Uterus (tissue), 4 donors: Measurements from ENCODE around the gene GALNT18. TPM values are rescaled to one million over a fixed set of nuclear protein-coding genes. Genes with fewer than 3 reads are reported as not detected.

Source experiments
- DNase-seq, 2 donors: peaks; one replicate each; pipeline ENCODE4 v3.0.0-alpha.2; 2019 to 2020
- H3K27ac ChIP-seq, 2 donors: fragments of 200-600 bp; sonication (generic); 1 replicate in 1 of 2; 2 replicates in 1 of 2; pipeline ENCODE4 v1.5.1; 2016 to 2018
- H3K27me3 ChIP-seq, 2 donors: fragments of 200-600 bp; sonication (generic); one replicate each; pipeline ENCODE4 v1.5.1; 2018 to 2019; ENCODE audit warnings: control low read depth in 1 of 2
- H3K36me3 ChIP-seq, 2 donors: fragments of 200-600 bp; sonication (generic); one replicate each; pipeline ENCODE4 v1.5.1; 2019; ENCODE audit warnings: control low read depth in 1 of 2
- H3K4me1 ChIP-seq, 2 donors: fragments of 200-600 bp; sonication (generic); one replicate each; pipeline ENCODE4 v1.5.1; 2018 to 2019; ENCODE audit warnings: control low read depth in 1 of 2
- H3K4me3 ChIP-seq, 2 donors: fragments of 200-600 bp; sonication (generic); 1 replicate in 1 of 2; 2 replicates in 1 of 2; pipeline ENCODE4 v1.5.1; 2018 to 2019; ENCODE audit warnings: mild to moderate bottlenecking in 1 of 2
- H3K9me3 ChIP-seq, 2 donors: fragments of 200-600 bp; sonication (generic); one replicate each; pipeline ENCODE4 v1.5.1; 2019; ENCODE audit warnings: control low read depth in 1 of 2
- POLR2A ChIP-seq, 2 donors: fragments of 450-650 bp; IDR thresholded peaks; one replicate each; pipeline ENCODE4 v1.6.1; 2016; ENCODE audit warnings: antibody characterized with exemption in 2 of 2, mild to moderate bottlenecking in 1 of 2, moderate library complexity in 1 of 2
- intact Hi-C: fragments of 100-400 bp; cut with DNase I; formaldehyde crosslinking; loops from one replicate; pipeline ENCODE4 v1.15.1; 2023; ENCODE audit warnings: low total_unique reads
- total RNA-seq, 4 donors: library from RNA; depleted of rRNA in 3 of 4; stranded (reverse); fragments of >200 nt in 3 of 4; gene quantifications; one replicate each; pipeline versions ENCODE4 v1.1.0 to v1.2.4, GENCODE V29; 2014 to 2023
- TF ChIP-seq, protein P1 (sequence below), 4 experiments: fragments of 200-600 bp in 2 of 4; fragments of 450-650 bp in 2 of 4; sonication (generic) in 2 of 4; IDR thresholded peaks; one replicate each; pipeline ENCODE4 v1.5.1; 2016 to 2019; ENCODE audit warnings: antibody characterized with exemption in 4 of 4, mild to moderate bottlenecking in 2 of 4, moderate library complexity in 1 of 4
- donor health status: DM: yes; HTN: yes; CAD: no.

The GALNT18 gene
- total RNA-seq, 4 donors from 2014 or later, result 21.4 to 35.1 (median 27.3) TPM

DNA sequence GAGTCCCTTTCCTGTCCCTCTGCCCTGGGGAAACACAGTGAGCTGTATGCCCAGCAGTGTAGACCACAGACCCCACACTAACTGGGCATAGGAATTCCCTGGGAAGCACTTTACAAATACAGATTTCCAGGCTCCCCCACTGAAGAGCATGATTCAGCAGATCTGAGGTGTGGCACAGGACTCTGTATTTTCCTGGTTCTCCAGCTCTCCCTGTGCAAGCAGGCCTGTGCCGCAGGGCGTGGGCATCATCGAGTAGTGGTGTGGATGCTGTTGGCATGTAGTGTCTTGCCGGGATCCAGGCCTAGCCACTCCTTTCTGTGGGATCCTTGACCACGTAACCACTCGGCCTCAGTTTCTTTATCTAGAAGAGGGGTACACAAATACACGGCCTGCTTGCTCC, 49.9 kb downstream of the GALNT18 start:
- no peak for DNase-seq
- Histone ChIP-seq H3K27ac (no peak overlapping the region), H3K36me3 (no peaks in the 10 kb centered on the region), H3K4me3 (no peak overlapping the region), H3K27me3 (no peaks in the 10 kb centered on the region), H3K4me1 (no peaks in the 10 kb centered on the region), H3K9me3 (no peaks in the 10 kb centered on the region)
- intact Hi-C loops, result no loop called here
- TF ChIP-seq, protein P1, sequence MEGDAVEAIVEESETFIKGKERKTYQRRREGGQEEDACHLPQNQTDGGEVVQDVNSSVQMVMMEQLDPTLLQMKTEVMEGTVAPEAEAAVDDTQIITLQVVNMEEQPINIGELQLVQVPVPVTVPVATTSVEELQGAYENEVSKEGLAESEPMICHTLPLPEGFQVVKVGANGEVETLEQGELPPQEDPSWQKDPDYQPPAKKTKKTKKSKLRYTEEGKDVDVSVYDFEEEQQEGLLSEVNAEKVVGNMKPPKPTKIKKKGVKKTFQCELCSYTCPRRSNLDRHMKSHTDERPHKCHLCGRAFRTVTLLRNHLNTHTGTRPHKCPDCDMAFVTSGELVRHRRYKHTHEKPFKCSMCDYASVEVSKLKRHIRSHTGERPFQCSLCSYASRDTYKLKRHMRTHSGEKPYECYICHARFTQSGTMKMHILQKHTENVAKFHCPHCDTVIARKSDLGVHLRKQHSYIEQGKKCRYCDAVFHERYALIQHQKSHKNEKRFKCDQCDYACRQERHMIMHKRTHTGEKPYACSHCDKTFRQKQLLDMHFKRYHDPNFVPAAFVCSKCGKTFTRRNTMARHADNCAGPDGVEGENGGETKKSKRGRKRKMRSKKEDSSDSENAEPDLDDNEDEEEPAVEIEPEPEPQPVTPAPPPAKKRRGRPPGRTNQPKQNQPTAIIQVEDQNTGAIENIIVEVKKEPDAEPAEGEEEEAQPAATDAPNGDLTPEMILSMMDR (IDR thresholded peaks at IDR 0.05), result no peak
- TF ChIP-seq POLR2A (IDR thresholded peaks at IDR 0.05), result no peak

DNA sequence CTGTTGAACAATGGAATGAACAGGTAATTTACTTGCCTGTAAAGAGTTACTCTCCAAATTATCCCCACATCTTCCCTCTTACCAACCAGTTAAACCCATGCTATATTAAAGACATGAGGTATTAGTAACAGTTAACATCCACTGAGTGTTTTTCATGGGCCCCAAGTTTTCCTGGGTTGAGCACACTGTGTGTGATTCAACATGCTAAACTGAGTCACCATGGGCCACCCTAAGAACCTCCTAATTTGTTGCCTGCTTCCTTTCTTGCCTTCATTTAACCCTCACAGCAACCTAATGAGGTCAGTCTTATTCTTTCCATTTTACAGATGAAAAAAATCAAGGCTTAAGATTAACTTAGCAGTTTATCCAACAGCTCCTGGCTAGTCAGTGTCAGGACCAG, 51.0 kb downstream of the GALNT18 start:
- Histone ChIP-seq H3K4me3 (no peak overlapping the region), H3K9me3 (no peaks in the 10 kb centered on the region), H3K27me3 (no peaks in the 10 kb centered on the region), H3K36me3 (no peaks in the 10 kb centered on the region), H3K4me1 (no peaks in the 10 kb centered on the region), H3K27ac (no peak overlapping the region)
- no peak for DNase-seq
- intact Hi-C loops, result no loop called here
- TF ChIP-seq, protein P1 (IDR thresholded peaks at IDR 0.05), result no peak
- no peak for TF ChIP-seq POLR2A (IDR thresholded peaks at IDR 0.05)

DNA sequence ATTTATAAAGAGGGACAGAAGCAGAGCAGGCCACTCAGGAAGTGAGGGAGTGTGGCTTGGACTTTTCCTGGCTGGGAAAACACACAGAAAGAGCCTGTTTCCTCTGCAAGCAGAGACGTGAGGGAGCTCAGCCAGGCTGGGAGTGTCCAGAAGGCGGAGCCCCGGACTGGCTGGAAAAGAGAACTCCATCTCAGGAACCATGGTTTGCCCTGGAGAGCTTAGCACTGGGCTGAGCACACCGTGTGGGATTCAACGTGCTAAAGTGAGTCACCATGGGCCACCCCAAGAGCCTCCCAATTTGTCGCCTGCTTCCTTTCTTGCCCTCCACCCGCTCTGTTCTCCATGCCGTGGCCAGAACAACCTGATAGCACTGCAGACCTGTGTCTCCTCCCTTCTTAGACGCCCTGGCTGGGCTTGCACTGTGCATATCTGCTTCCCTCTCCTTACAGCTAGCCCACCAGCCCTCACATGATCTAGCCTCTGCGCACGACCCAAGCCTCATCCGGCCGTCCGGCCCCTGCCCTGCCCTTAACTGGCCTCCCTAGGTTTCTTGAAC, 51.8 kb downstream of the GALNT18 start:
- Histone ChIP-seq H3K4me1 (no peaks in the 10 kb centered on the region), H3K27me3 (no peaks in the 10 kb centered on the region), H3K9me3 (no peaks in the 10 kb centered on the region), H3K27ac (peak overlapping the region; percentile 52 to 67), H3K4me3 (no peak overlapping the region), H3K36me3 (no peaks in the 10 kb centered on the region)
- no peak for TF ChIP-seq POLR2A (IDR thresholded peaks at IDR 0.05)
- TF ChIP-seq, protein P1 (IDR thresholded peaks at IDR 0.05), result no peak
- intact Hi-C loops, result no loop called here
- DNase-seq, result peak; percentile 54 to 61

DNA sequence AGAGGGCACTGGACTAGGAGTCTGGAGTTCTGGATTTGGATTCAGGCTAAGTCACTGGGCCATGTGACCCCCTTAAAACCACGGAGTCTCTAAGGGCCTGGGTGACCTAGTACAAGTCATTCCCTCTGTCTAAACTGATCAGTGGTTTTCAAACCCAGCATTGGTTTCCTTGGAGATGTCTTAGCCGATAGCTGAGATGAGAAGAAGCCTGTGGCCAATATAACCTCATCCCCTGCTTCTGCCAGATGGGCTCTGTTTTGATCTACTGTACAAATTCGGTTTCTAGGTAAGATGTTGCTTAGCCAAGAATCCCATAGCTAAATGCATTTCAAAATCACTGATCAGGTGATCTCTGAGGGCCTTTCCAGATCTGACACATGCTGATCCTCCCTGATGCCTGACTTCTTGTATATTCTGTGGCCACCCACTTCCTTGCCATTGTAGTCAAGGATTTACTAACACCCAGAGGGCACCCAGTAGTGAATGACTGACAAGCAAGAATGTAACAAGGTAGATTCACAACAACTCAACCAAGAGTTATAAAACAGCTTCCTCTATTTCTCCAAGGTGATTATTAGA, 53.1 kb downstream of the GALNT18 start:
- TF ChIP-seq, protein P1 (IDR thresholded peaks at IDR 0.05), result no peak
- no peak for TF ChIP-seq POLR2A (IDR thresholded peaks at IDR 0.05)
- H3K4me3 ChIP-seq, result no peak overlapping the region
- H3K9me3 ChIP-seq, result no peaks in the 10 kb centered on the region
- H3K4me1 ChIP-seq, result no peaks in the 10 kb centered on the region
- no peaks in the 10 kb centered on the region for H3K36me3 ChIP-seq
- intact Hi-C loops, result no loop called here
- H3K27me3 ChIP-seq, result no peaks in the 10 kb centered on the region
- H3K27ac ChIP-seq, result peak overlapping the region; percentile 67
- DNase-seq, result no peak

DNA sequence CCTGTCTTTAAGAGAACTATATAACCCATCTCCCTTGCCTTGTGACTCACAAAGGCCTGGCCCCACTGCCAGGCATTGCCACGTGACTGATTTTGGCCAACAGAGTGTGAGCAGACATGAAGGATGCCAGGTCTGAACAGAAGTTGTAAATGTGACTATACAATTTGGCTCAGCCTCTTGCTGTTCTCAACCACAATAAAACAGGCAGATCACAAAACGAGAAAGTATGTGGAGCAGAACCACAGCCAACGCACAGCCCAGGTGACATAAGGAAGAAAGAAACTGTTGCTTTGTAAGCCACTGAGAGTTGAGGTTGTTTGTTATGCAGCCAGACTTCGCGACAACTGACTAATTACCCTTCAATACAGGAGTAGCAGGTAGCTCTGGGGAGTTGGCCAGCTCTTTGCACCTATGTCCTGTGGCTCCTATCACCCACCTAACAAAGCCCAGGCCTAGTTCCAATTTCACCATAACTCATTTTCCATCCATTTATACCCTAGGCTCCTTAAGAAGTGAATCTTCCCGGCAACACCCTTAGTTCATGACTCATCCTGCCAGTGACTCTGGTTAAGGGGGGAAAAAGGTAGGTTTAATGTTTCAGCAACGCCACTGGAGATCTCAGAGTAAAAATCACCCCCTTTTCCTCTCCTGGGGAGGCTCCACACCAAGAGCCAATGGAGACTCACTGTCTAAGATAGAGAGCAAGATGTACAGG, 53.7 kb downstream of the GALNT18 start:
- Histone ChIP-seq H3K4me3 (no peak overlapping the region), H3K9me3 (no peaks in the 10 kb centered on the region), H3K4me1 (no peaks in the 10 kb centered on the region), H3K36me3 (no peaks in the 10 kb centered on the region), H3K27me3 (no peaks in the 10 kb centered on the region), H3K27ac (peak overlapping the region; percentile 67)
- TF ChIP-seq, protein P1 (IDR thresholded peaks at IDR 0.05), result no peak
- TF ChIP-seq POLR2A (IDR thresholded peaks at IDR 0.05), result no peak
- peak; percentile 55 to 62 for DNase-seq
- intact Hi-C loops, result no loop called here
